ENCODE measurements around the gene RNF207.

- TF ChIP-seq, protein P1, sequence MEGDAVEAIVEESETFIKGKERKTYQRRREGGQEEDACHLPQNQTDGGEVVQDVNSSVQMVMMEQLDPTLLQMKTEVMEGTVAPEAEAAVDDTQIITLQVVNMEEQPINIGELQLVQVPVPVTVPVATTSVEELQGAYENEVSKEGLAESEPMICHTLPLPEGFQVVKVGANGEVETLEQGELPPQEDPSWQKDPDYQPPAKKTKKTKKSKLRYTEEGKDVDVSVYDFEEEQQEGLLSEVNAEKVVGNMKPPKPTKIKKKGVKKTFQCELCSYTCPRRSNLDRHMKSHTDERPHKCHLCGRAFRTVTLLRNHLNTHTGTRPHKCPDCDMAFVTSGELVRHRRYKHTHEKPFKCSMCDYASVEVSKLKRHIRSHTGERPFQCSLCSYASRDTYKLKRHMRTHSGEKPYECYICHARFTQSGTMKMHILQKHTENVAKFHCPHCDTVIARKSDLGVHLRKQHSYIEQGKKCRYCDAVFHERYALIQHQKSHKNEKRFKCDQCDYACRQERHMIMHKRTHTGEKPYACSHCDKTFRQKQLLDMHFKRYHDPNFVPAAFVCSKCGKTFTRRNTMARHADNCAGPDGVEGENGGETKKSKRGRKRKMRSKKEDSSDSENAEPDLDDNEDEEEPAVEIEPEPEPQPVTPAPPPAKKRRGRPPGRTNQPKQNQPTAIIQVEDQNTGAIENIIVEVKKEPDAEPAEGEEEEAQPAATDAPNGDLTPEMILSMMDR (conservative IDR thresholded peaks at IDR 0.05; ENCODE audit: low read depth, low read length): peak; percentile 54
- TF ChIP-seq EZH2 (IDR thresholded peaks at IDR 0.05; ENCODE audit: low read length, unreplicated experiment): no peak
Measured at GRCh38 chr1:6183520-6183989, 22.4 kb upstream of the RNF207 start.

All from PC-3 (cell line).